ENCODE data around the gene ATR.

- peak; percentile 39; the same call in 1 of the 2 replicates for TF ChIP-seq ZNF692 (tag by site-specific recombination; IDR thresholded peaks at IDR 0.05)
- no peak for TF ChIP-seq ZNF24 (tag by site-specific recombination; IDR thresholded peaks at IDR 0.05)
- TF ChIP-seq CTCF (tag by site-specific recombination; IDR thresholded peaks at IDR 0.05), result no peak
- TF ChIP-seq ZNF292 (tag by site-specific recombination; IDR thresholded peaks at IDR 0.05; ENCODE audit: borderline replicate concordance, low read depth), result no peak
- 0 out of 2 replicates have a peak, but pooled peaks have one; percentile 2 for TF ChIP-seq ATF2 (tag by site-specific recombination; IDR thresholded peaks at IDR 0.05; ENCODE audit: low read depth)
- TF ChIP-seq ZNF670 (tag by site-specific recombination; IDR thresholded peaks at IDR 0.05; ENCODE audit: low read depth), result no peak
- no peak for TF ChIP-seq ZNF274 (IDR thresholded peaks at IDR 0.05; ENCODE audit: low read length)
- TF ChIP-seq ZNF274 (tag by site-specific recombination; IDR thresholded peaks at IDR 0.05; ENCODE audit: borderline replicate concordance), result no peak
- no peak for TF ChIP-seq SCRT1 (tag by site-specific recombination; IDR thresholded peaks at IDR 0.05; ENCODE audit: borderline replicate concordance)
- peak; percentile 55 for TF ChIP-seq KLF9 (tag by site-specific recombination; IDR thresholded peaks at IDR 0.05; ENCODE audit: low read depth)
- no peak for TF ChIP-seq ZNF792 (tag by site-specific recombination; IDR thresholded peaks at IDR 0.05)
- no peak for TF ChIP-seq REPIN1 (tag by site-specific recombination; IDR thresholded peaks at IDR 0.05; ENCODE audit: low read depth)
- TF ChIP-seq ZNF530 (tag by site-specific recombination; IDR thresholded peaks at IDR 0.05; ENCODE audit: low read depth), result no peak
- no peak for TF ChIP-seq ZBTB10 (tag by site-specific recombination; IDR thresholded peaks at IDR 0.05)
Observed at GRCh38 chr3:142447852-142448823, 130.4 kb downstream of the ATR start, which contains the start of gene XRN1.

Measured in HEK293 (cell line).